ENCODE data around the gene TMEM179B.

- TF ChIP-seq CTCF (IDR thresholded peaks at IDR 0.05; ENCODE audit: borderline replicate concordance, extremely low read depth, low read length, poor library complexity, severe bottlenecking) (no peak), EZH2 (IDR thresholded peaks at IDR 0.05; ENCODE audit: borderline replicate concordance, low read depth, low read length, severe bottlenecking) (no peak)
These were observed 5.0 kb downstream of the TMEM179B start for GRCh38 chr11:62792202-62792575.
